Lower leg skin (tissue), 3 donors: ENCODE measurements around the gene TUBA4A.

Experiments used
- POLR2A ChIP-seq, 2 donors: fragments of 450-650 bp; IDR thresholded peaks; one replicate each; pipeline ENCODE4 v1.6.1; 2016 to 2017; ENCODE audit warnings: antibody characterized with exemption in 2 of 2, mild to moderate bottlenecking in 1 of 2, moderate library complexity in 1 of 2
- TF ChIP-seq, protein P1 (sequence below), 3 donors: fragments of 450-650 bp; IDR thresholded peaks; one replicate each; pipeline ENCODE4 v1.5.1; 2016; ENCODE audit warnings: antibody characterized with exemption in 3 of 3, mild to moderate bottlenecking in 3 of 3, moderate library complexity in 2 of 3

DNA sequence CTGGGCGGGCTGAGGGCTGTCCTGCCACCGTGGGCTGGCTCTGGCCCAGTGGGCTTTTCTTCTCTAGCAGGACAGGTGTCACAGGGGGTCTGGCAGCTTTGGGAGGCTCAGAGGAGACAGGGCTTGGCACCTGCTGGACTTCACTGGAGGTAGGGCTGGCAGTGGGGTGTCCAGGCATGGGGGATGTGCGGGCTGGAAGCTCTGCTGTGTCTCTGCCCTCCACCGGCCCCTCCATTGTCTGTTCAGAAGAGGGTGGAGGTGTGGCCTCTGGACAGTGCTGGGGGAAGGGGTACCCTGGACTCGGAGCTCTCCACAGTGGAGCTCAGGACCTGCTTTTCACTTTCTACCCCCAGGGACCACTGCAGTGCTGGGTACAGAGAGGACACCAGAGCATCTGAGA, 46.3 kb upstream of the TUBA4A start:
- TF ChIP-seq, protein P1, sequence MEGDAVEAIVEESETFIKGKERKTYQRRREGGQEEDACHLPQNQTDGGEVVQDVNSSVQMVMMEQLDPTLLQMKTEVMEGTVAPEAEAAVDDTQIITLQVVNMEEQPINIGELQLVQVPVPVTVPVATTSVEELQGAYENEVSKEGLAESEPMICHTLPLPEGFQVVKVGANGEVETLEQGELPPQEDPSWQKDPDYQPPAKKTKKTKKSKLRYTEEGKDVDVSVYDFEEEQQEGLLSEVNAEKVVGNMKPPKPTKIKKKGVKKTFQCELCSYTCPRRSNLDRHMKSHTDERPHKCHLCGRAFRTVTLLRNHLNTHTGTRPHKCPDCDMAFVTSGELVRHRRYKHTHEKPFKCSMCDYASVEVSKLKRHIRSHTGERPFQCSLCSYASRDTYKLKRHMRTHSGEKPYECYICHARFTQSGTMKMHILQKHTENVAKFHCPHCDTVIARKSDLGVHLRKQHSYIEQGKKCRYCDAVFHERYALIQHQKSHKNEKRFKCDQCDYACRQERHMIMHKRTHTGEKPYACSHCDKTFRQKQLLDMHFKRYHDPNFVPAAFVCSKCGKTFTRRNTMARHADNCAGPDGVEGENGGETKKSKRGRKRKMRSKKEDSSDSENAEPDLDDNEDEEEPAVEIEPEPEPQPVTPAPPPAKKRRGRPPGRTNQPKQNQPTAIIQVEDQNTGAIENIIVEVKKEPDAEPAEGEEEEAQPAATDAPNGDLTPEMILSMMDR (IDR thresholded peaks at IDR 0.05) = no peak
- no peak for TF ChIP-seq POLR2A (IDR thresholded peaks at IDR 0.05)
